ENCODE data around the gene ETV3L.
"Not testable (repeated sequence)": the region's sequence is repeated elsewhere in the genome, so short reads cannot be mapped to it uniquely, and the experiment has no call there.

The ETV3L gene

GRCh38 chr1:157104598-157105293, 5.1 kb upstream of the ETV3L start:
- DNase-seq, result no peak

- DNase-seq, result no peak
These were observed 3.7 kb upstream of the ETV3L start for GRCh38 chr1:157103268-157103667.

- DNase-seq, result no peak
These were observed 1.5 kb upstream of the ETV3L start for GRCh38 chr1:157101149-157101548.

- not testable (repeated sequence) for DNase-seq
These were observed 498 bp downstream of the ETV3L start for GRCh38 chr1:157098987-157099632.

GRCh38 chr1:157098519-157098918, 1.1 kb downstream of the ETV3L start:
- DNase-seq, result no peak

GRCh38 chr1:157097692-157098091, 1.9 kb downstream of the ETV3L start:
- DNase-seq, result no peak

GRCh38 chr1:157096881-157097280, 2.7 kb downstream of the ETV3L start:
- no peak for DNase-seq

GRCh38 chr1:157095551-157095950, 4.1 kb downstream of the ETV3L start:
- no peak for DNase-seq

GRCh38 chr1:157095091-157095490, 4.5 kb downstream of the ETV3L start:
- no peak for DNase-seq

- DNase-seq, result no peak
These were observed 6.8 kb downstream of the ETV3L start for GRCh38 chr1:157092831-157093230.

- DNase-seq, result no peak
These were observed 7.8 kb downstream of the ETV3L start for GRCh38 chr1:157091668-157092273.

- DNase-seq, result no peak
These were observed 8.4 kb downstream of the ETV3L start for GRCh38 chr1:157091186-157091585.

GRCh38 chr1:157090771-157091170, 8.8 kb downstream of the ETV3L start:
- DNase-seq, result no peak

GRCh38 chr1:157090196-157090647, 9.4 kb downstream of the ETV3L start:
- peak; percentile 68 for DNase-seq

GRCh38 chr1:157089789-157090188, 9.8 kb downstream of the ETV3L start:
- DNase-seq, result no peak

GRCh38 chr1:157088607-157089006, 11.0 kb downstream of the ETV3L start:
- no peak for DNase-seq

GRCh38 chr1:157087030-157087429, 12.6 kb downstream of the ETV3L start:
- no peak for DNase-seq

GRCh38 chr1:157086299-157086698, 13.3 kb downstream of the ETV3L start:
- no peak for DNase-seq

- DNase-seq, result no peak
These were observed 14.2 kb downstream of the ETV3L start for GRCh38 chr1:157085421-157085820.

GRCh38 chr1:157084720-157085119, 14.9 kb downstream of the ETV3L start:
- DNase-seq, result no peak

- DNase-seq, result no peak
These were observed 17.9 kb downstream of the ETV3L start for GRCh38 chr1:157081707-157082106.

- DNase-seq, result no peak
These were observed 18.9 kb downstream of the ETV3L start for GRCh38 chr1:157080714-157081113.

- no peak for DNase-seq
These were observed 22.2 kb downstream of the ETV3L start for GRCh38 chr1:157077394-157077793.
